Liver (tissue), 9 donors: ENCODE data around the gene RSPH4A. TPM values are rescaled to one million over a fixed set of nuclear protein-coding genes. Genes with fewer than 3 reads are reported as not detected.

Source experiments
- DNase-seq: peaks from one replicate; pipeline ENCODE4 v3.0.0-alpha.2; 2017; ENCODE audit warnings: low spot score
- H3K27ac ChIP-seq, 2 donors: one replicate each; pipeline ENCODE4 v1.7.0; 2013; ENCODE audit warnings: inconsistent platforms in 2 of 2, low read length in 2 of 2, control low read depth in 1 of 2, low read depth in 1 of 2, mild to moderate bottlenecking in 1 of 2
- H3K27me3 ChIP-seq, 4 donors: one replicate each; pipeline versions ENCODE4 v1.6.1 to v1.7.0; 2013; ENCODE audit warnings: low read length in 3 of 4, inconsistent platforms in 1 of 4, mild to moderate bottlenecking in 1 of 4, moderate library complexity in 1 of 4; ENCODE audit not compliant: control insufficient read depth in 4 of 4, insufficient read depth in 4 of 4
- H3K36me3 ChIP-seq, 4 donors: one replicate each; pipeline versions ENCODE4 v1.6.1 to v1.7.0; 2013; ENCODE audit warnings: low read length in 3 of 4, mild to moderate bottlenecking in 3 of 4, low read depth in 1 of 4, moderate library complexity in 1 of 4; ENCODE audit not compliant: control insufficient read depth in 4 of 4, insufficient read depth in 3 of 4
- H3K4me1 ChIP-seq, 4 donors: one replicate each; pipeline versions ENCODE4 v1.6.1 to v1.7.0; 2013; ENCODE audit warnings: low read length in 3 of 4, mild to moderate bottlenecking in 3 of 4, moderate library complexity in 1 of 4; ENCODE audit not compliant: control insufficient read depth in 4 of 4, insufficient read depth in 4 of 4
- H3K4me3 ChIP-seq, 3 donors: one replicate each; pipeline versions ENCODE4 v1.6.1 to v1.7.0; 2013; ENCODE audit warnings: low read length in 3 of 3, control low read depth in 1 of 3, low read depth in 1 of 3, mild to moderate bottlenecking in 1 of 3
- H3K9ac ChIP-seq, 2 donors: one replicate each; pipeline ENCODE4 v1.7.0; 2013; ENCODE audit warnings: low read length in 2 of 2, mild to moderate bottlenecking in 2 of 2, moderate library complexity in 2 of 2, control low read depth in 1 of 2, low read depth in 1 of 2
- H3K9me3 ChIP-seq, 4 donors: one replicate each; pipeline versions ENCODE4 v1.6.1 to v1.7.0; 2013; ENCODE audit warnings: low read length in 3 of 4; ENCODE audit not compliant: control insufficient read depth in 4 of 4
- EGR1 ChIP-seq, 2 donors: IDR thresholded peaks; 2 replicates each; pipeline ENCODE4 v1.6.1; 2016 to 2018; ENCODE audit warnings: antibody characterized with exemption in 2 of 2, low read depth in 2 of 2
- FOXA1 ChIP-seq: IDR thresholded peaks from 2 replicates; pipeline ENCODE4 v1.6.1; 2016; ENCODE audit warnings: antibody characterized with exemption
- FOXA2 ChIP-seq: IDR thresholded peaks from 2 replicates; pipeline ENCODE4 v1.6.1; 2016; ENCODE audit warnings: antibody characterized with exemption
- GABPA ChIP-seq, 2 donors: IDR thresholded peaks in 1 of 2; conservative IDR thresholded peaks in 1 of 2; 2 replicates each; pipeline ENCODE4 v1.6.1; 2016; ENCODE audit warnings: antibody characterized with exemption in 2 of 2, mild to moderate bottlenecking in 1 of 2, moderate library complexity in 1 of 2
- HNF4A ChIP-seq, 2 donors: conservative IDR thresholded peaks; 2 replicates each; pipeline ENCODE4 v1.6.1; 2016; ENCODE audit warnings: antibody characterized with exemption in 2 of 2, mild to moderate bottlenecking in 2 of 2
- HNF4G ChIP-seq: IDR thresholded peaks from 2 replicates; pipeline ENCODE4 v1.6.1; 2016; ENCODE audit warnings: antibody characterized with exemption
- JUND ChIP-seq, 2 donors: IDR thresholded peaks; 2 replicates each; pipeline ENCODE4 v1.6.1; 2016; ENCODE audit warnings: antibody characterized with exemption in 2 of 2
- NR2F2 ChIP-seq: IDR thresholded peaks from 2 replicates; pipeline ENCODE4 v1.6.1; 2016; ENCODE audit warnings: antibody characterized with exemption
- RAD21 ChIP-seq, 2 donors: IDR thresholded peaks; 2 replicates each; pipeline ENCODE4 v1.6.1; 2016; ENCODE audit warnings: antibody characterized with exemption in 2 of 2, mild to moderate bottlenecking in 2 of 2
- RXRA ChIP-seq, 2 donors: IDR thresholded peaks; 2 replicates each; pipeline ENCODE4 v1.6.1; 2017 to 2018; ENCODE audit warnings: antibody characterized with exemption in 2 of 2, mild to moderate bottlenecking in 1 of 2
- SP1 ChIP-seq: IDR thresholded peaks from 2 replicates; pipeline ENCODE4 v1.6.1; 2018; ENCODE audit warnings: antibody characterized with exemption, mild to moderate bottlenecking
- TAF1 ChIP-seq: conservative IDR thresholded peaks from 2 replicates; pipeline ENCODE4 v1.6.1; 2016; ENCODE audit warnings: antibody characterized with exemption, mild to moderate bottlenecking
- YY1 ChIP-seq: IDR thresholded peaks from 2 replicates; pipeline ENCODE4 v1.6.1; 2016; ENCODE audit warnings: antibody characterized with exemption, mild to moderate bottlenecking
- WGBS: extraction: QIAGEN DNeasy Blood & Tissue Kit; methylation state at CpG from one replicate; pipeline ENCODE4 v1.1.7; 2013; 5-methylcytosine and 5-hydroxymethylcytosine counted together
- polyA plus RNA-seq, 2 donors: library from polyadenylated mRNA; stranded (reverse) in 1 of 2; unstranded in 1 of 2; fragments of 200-250 nt in 1 of 2; fragments of >200 nt in 1 of 2; fragmentation: Nextera tagmentation in 1 of 2; extraction: Ambion mirVana in 1 of 2; gene quantifications; one replicate each; pipeline versions ENCODE4 v1.2.1 to v1.2.3, GENCODE V29; 2013 to 2015
- total RNA-seq, 2 donors: library from RNA; depleted of rRNA; stranded (reverse); fragments of >200 nt; gene quantifications; one replicate each; pipeline ENCODE4 v1.2.3, GENCODE V29; 2014
- TF ChIP-seq, protein P1 (sequence below): IDR thresholded peaks from 2 replicates; pipeline ENCODE4 v1.6.1; 2016; ENCODE audit warnings: antibody characterized with exemption
- TF ChIP-seq, protein P2 (sequence below): IDR thresholded peaks from 2 replicates; pipeline ENCODE4 v1.6.1; 2016; ENCODE audit warnings: antibody characterized with exemption, mild to moderate bottlenecking
- TF ChIP-seq, protein P3 (sequence below): IDR thresholded peaks from 2 replicates; pipeline ENCODE4 v1.6.1; 2016; ENCODE audit warnings: antibody characterized with exemption
- TF ChIP-seq, protein P4 (sequence below): IDR thresholded peaks from 2 replicates; pipeline ENCODE4 v1.6.1; 2016; ENCODE audit warnings: antibody characterized with exemption
- donor health status: healthy.
- donor health status: healthy.
- donor health status: healthy.
- donor health status: healthy.
- donor health status: healthy.

Gene RSPH4A
- total and polyA plus RNA-seq, 4 donors: 0.06 to 0.50 (median 0.10) TPM; not detected in 1

DNA sequence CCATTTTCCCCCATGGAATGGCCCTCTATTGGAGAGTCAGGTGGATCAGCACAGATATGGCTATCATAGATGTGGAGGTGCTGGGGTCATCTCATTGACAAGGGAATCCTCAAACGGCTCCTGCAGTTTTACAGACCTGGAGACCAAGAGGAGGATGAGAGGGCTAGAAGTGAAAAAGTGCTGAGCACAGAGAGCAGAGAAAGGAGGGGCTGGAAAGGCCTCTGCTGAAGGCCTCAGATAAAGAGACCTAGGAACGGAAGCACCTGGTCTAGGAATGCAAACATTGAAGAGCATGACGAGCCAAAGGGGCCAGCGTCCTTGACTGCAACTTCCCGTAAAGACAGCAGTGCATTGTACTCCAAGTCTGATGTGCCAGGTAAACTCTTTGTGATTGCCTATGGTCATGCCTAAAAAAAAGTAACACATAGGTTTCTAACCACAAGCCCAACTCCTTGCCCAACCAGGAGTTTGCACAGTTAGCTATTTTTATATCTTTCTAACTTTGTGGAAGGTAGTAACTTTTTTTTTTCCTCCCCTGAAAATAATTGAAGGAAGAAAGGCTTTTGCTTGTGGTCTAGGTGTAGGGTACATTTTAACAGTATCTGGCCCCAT lies 15.2 kb downstream of the RSPH4A start:
- H3K27me3 ChIP-seq: no peaks in the 10 kb centered on the region
- no peak overlapping the region for H3K4me3 ChIP-seq
- no peaks in the 10 kb centered on the region for H3K9me3 ChIP-seq
- H3K9ac ChIP-seq: no peak overlapping the region
- peaks cover 0 to 4% (median 0%) of the 10 kb centered on the region in 4 donors for H3K36me3 ChIP-seq
- TF ChIP-seq, protein P1, sequence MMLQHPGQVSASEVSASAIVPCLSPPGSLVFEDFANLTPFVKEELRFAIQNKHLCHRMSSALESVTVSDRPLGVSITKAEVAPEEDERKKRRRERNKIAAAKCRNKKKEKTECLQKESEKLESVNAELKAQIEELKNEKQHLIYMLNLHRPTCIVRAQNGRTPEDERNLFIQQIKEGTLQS: no peak
- TF ChIP-seq NR2F2 (peak; percentile 41), SP1 (no peak), JUND (IDR thresholded peaks at IDR 0.05) (no peak), YY1 (no peak), GABPA (IDR thresholded peaks at IDR 0.05 in 1 of 2, conservative IDR thresholded peaks at IDR 0.05 in 1 of 2) (no peak), HNF4A (conservative IDR thresholded peaks at IDR 0.05) (no peak)
- TF ChIP-seq, protein P2, sequence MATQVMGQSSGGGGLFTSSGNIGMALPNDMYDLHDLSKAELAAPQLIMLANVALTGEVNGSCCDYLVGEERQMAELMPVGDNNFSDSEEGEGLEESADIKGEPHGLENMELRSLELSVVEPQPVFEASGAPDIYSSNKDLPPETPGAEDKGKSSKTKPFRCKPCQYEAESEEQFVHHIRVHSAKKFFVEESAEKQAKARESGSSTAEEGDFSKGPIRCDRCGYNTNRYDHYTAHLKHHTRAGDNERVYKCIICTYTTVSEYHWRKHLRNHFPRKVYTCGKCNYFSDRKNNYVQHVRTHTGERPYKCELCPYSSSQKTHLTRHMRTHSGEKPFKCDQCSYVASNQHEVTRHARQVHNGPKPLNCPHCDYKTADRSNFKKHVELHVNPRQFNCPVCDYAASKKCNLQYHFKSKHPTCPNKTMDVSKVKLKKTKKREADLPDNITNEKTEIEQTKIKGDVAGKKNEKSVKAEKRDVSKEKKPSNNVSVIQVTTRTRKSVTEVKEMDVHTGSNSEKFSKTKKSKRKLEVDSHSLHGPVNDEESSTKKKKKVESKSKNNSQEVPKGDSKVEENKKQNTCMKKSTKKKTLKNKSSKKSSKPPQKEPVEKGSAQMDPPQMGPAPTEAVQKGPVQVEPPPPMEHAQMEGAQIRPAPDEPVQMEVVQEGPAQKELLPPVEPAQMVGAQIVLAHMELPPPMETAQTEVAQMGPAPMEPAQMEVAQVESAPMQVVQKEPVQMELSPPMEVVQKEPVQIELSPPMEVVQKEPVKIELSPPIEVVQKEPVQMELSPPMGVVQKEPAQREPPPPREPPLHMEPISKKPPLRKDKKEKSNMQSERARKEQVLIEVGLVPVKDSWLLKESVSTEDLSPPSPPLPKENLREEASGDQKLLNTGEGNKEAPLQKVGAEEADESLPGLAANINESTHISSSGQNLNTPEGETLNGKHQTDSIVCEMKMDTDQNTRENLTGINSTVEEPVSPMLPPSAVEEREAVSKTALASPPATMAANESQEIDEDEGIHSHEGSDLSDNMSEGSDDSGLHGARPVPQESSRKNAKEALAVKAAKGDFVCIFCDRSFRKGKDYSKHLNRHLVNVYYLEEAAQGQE: no peak
- TF ChIP-seq, protein P3, sequence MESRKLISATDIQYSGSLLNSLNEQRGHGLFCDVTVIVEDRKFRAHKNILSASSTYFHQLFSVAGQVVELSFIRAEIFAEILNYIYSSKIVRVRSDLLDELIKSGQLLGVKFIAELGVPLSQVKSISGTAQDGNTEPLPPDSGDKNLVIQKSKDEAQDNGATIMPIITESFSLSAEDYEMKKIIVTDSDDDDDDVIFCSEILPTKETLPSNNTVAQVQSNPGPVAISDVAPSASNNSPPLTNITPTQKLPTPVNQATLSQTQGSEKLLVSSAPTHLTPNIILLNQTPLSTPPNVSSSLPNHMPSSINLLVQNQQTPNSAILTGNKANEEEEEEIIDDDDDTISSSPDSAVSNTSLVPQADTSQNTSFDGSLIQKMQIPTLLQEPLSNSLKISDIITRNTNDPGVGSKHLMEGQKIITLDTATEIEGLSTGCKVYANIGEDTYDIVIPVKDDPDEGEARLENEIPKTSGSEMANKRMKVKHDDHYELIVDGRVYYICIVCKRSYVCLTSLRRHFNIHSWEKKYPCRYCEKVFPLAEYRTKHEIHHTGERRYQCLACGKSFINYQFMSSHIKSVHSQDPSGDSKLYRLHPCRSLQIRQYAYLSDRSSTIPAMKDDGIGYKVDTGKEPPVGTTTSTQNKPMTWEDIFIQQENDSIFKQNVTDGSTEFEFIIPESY: no peak
- H3K27ac ChIP-seq: no peak overlapping the region
- DNase-seq: no peak
- 66% methylated on average over 5 of the region's 5 CpGs for WGBS
- no peaks in the 10 kb centered on the region for H3K4me1 ChIP-seq

DNA sequence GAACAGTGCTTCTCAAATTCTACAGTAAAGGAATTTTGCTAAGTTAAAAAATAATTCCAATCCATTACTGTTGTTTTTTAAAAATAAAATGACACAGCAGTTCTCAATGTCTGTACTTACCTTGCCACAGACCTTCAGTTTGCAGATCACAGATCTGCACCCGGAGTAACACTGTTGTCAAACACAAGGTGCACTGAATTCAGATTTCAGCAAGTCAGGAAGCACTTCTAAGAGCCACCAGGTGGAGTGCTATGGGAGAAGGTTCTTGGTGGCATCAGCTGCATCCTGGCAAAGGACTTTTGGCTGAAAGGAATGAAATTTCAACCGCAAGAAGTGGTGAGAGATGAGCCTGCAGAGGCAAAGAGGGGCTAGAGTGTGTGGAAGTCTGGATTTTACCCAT lies 17.4 kb downstream of the RSPH4A start:
- Histone ChIP-seq H3K4me3 (no peak overlapping the region), H3K36me3 (peaks cover 0 to 4% (median 0%) of the 10 kb centered on the region in 4 donors)
- WGBS: 91% methylated on average over 2 of the region's 2 CpGs
- TF ChIP-seq GABPA (IDR thresholded peaks at IDR 0.05 in 1 of 2, conservative IDR thresholded peaks at IDR 0.05 in 1 of 2) (no peak), SP1 (no peak), NR2F2 (no peak), FOXA2 (no peak), HNF4G (no peak), HNF4A (conservative IDR thresholded peaks at IDR 0.05) (no peak), TAF1 (no peak), RAD21 (IDR thresholded peaks at IDR 0.05) (no peak), FOXA1 (no peak), YY1 (no peak), RXRA (IDR thresholded peaks at IDR 0.05) (no peak), EGR1 (IDR thresholded peaks at IDR 0.05; ENCODE audit: low read depth in 2 of 2) (no peak), JUND (IDR thresholded peaks at IDR 0.05) (no peak)
- TF ChIP-seq, protein P3: no peak
- TF ChIP-seq, protein P2: no peak
- TF ChIP-seq, protein P4, sequence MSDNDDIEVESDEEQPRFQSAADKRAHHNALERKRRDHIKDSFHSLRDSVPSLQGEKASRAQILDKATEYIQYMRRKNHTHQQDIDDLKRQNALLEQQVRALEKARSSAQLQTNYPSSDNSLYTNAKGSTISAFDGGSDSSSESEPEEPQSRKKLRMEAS: no peak
- TF ChIP-seq, protein P1: no peak

More for the DNA sequence above, 17.4 kb downstream of the RSPH4A start:
- H3K9me3 ChIP-seq: no peaks in the 10 kb centered on the region
- H3K4me1 ChIP-seq: no peaks in the 10 kb centered on the region
- no peak overlapping the region for H3K27ac ChIP-seq
- H3K9ac ChIP-seq: no peak overlapping the region
- DNase-seq: no peak
- no peaks in the 10 kb centered on the region for H3K27me3 ChIP-seq
